Stimulated activated CD8-positive, alpha-beta memory T cell treated with anti-CD3 and anti-CD28 coated beads, Interleukin-7, amount 100 ng/mL, for 24 hours (primary cell): Measurements from ENCODE around the gene DOK3.
"Not testable (repeated sequence)": the region's sequence is repeated elsewhere in the genome, so short reads cannot be mapped to it uniquely, and the experiment has no call there.

ENCODE experiments used
- DNase-seq: peaks from one replicate; pipeline ENCODE4 v3.0.0-alpha.2; 2020; ENCODE audit warnings: low read depth

Gene DOK3

GRCh38 chr5:177496727-177497291 lies 12.8 kb downstream of the DOK3 start:
- DNase-seq: no peak

DNA sequence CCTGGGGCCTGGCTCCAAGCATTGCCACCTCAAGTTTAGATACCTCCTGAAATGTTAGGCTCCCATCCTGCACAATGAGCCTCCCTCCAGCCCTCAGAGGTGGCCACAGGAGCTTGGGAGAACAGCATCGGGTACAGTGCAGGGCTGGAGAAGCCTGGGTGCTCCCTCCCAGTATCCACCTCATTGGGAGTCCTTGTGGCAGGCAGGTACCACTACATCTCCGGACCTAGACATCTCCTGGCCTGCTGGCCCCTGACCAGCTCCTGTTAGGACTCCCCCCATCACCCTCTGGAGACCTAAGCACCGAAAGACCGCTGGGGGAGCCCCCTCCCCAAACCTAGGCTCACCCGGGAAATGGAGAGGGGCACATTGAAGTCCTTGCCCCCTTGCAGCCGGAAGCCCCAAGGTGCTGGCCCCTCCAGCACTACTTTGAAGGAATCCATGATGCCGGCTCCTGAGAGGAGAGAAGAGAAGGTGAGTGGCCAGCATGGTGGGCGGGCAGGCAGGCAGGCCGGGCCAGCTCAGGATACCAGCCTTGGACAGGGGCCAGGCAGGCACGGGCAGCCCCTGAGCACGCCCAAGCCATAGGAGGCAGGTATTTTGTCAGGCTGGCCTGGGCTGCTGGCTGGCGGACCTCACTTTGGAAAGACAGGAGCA lies 13.4 kb downstream of the DOK3 start:
- no peak for DNase-seq

- no peak for DNase-seq
Measured at GRCh38 chr5:177495243-177496060, 14.2 kb downstream of the DOK3 start.

DNA sequence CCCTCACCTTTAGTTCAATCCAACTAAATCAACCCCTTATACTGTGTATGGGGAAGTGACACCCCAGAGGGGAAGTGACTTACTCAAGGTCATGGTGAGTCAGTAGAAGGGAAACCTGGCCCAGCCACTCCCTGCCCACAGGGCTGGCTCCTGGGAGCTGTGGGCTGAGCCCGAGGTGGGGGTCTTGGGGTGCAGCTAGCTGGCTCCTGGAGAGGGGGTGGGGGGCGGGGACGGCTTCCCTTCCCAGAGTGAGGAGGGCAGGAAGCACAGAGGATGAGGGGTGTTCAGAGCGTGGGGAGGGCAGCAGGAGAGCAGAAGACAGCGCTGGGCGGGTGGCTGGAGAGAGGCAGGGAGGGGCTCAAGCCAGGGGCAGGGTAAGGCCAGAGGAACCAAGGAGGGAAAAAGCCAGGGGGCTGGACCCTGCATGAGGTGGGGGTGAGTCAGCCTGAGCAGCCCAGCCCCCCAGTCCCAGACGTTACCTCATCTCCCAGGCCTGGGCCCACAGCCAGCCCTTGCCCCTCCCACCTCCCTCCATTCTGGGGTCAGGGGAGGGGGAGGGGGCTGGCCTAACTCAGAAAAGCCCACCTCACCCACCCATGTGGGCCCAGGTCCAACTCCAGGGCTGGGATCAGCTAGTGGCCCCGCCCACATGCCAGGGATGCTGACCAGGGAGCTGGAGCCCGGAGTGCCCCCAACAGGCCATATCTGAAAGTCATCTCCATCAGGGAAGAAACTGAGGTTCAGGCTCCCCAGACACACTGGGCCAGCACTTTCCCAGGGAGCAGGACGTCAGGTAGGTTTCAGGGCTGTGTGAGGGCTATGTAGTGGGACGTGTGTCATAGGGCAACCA lies 15.1 kb downstream of the DOK3 start:
- no peak for DNase-seq

DNA sequence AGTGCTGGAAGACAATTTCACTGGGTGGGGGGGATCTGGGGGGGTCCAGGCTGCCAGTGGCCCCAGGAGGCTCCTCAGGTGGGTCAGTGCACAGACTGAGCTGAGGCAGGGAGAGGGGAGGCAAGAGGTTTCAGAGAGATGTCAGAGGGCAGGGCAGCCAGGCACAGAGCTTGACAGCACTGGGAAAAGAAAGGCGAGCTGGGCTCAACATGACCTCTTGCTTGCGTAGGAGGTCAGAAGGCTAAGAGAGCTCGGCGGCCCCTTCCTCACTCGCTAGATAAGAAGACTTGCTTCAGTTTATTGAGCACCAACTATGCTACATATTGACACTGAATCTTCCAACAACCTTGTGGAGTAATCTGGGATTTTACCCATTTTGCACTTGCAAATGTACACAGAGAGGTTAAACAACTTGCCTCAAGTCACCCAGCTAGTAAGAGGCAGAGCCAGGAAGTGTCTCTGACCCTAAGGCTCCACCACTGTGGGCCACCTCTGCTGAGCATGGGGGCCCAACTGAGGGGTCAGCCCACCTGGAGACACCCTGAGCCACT lies 15.8 kb downstream of the DOK3 start:
- no peak for DNase-seq

- DNase-seq: no peak
Measured at GRCh38 chr5:177492841-177493240, 16.8 kb downstream of the DOK3 start.

DNA sequence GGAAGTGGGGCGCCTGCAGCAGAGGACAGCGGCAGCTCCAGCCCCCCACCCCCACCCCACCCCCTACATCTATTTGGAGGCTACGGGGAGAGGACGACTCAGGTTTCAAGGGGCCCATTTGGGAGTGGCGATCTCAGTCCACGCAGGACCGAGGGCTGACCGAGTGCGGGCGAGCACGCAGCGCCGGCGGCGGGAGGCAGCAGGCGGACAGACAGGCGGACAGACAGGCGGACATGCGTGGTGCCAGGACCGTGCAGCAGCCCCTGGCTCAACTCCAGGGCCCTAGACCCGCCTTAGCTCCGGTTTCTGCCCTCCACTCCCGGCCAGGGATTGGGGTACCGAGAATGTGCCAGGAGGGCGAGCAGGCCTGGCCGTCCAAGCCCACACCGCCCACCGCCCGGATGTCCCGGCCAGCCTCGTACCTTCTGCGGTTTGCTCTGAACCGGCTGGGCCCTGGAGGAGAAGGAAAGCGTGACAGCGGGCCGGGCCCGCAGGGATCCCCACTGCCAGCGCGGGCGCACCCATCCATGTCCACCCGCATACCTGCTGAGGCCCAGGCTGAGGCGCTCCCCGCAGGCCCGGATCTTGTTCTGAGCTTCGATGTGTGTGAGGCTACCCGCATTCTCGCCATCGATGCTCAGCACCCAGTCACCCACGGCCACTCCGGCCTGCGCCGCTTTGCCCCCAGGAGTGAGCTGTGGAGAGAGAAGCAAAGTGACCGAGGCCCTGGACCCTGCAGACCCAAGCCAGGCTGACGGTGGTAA lies 17.5 kb downstream of the DOK3 start:
- DNase-seq: no peak

GRCh38 chr5:177491429-177491945 lies 18.1 kb downstream of the DOK3 start:
- DNase-seq: no peak

DNA sequence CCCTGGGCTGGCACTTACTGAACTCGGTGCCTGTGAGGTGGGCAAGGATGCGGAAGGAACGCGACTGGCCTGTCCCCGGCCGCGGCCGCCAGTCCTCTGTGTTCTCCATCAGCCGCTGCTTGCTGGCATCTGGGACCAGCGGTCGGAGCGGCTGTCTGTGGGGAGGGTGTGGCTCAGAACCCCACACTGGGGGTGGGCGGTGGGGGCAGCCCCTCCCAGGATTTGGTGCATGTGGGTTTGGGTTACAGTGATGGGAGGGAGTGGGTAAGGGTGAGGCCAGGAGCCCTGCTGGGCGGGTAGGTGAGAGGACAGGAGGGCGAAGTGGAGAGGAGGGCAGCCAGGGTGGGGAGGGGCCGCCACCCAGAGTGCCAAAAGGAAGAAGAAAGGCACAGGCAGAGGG lies 18.6 kb downstream of the DOK3 start:
- DNase-seq: no peak

GRCh38 chr5:177490311-177490991 lies 19.2 kb downstream of the DOK3 start:
- no peak for DNase-seq

DNA sequence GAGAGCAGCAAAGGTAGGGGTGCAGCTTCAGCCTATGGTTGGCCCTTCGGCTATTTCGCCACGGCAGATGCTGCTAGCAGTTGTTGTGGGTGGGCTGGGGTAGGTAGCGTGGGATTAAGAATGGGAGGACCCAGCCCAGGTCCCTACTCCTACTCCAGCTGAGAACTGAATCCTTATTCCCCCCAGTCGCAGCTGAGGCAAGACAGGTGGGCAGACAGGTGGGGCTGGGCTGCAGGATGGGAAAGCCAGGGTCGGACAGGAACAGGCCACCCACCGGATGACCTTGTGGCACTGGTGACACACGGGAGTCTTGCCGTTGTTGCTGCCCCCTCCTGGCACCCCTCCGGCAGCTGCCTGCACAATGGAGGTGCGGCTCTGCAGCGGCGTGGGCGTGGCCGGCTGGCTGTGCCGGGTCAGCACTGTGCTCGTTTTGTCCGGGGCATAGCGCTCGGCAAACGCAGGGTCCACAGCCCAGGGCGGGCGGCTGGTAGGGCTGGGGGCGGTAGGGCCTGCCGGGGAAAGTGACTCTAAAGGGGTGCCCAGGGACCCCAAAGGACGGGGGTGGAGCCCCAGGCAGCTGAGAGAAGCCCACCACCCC lies 20.4 kb downstream of the DOK3 start:
- DNase-seq: no peak

DNA sequence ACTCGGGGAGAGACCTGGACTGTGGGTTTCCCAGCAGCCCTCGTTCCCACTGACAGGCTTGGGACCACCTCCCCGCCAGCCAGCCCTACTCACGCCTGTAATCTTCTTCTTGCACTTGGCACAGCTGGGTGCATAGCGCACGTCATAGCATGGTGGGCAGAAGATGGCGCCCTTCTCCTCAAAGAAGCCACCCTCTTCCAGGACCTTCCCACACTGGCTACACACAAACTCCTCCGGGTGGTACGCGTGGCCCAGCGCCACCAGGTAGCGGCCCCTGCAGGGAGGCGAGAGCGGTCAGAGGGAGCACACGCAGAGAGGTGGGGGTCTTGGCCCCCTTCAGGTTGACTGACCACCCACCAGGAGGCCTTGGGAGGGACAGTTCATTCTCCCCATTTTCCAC lies 21.7 kb downstream of the DOK3 start:
- no peak for DNase-seq

DNA sequence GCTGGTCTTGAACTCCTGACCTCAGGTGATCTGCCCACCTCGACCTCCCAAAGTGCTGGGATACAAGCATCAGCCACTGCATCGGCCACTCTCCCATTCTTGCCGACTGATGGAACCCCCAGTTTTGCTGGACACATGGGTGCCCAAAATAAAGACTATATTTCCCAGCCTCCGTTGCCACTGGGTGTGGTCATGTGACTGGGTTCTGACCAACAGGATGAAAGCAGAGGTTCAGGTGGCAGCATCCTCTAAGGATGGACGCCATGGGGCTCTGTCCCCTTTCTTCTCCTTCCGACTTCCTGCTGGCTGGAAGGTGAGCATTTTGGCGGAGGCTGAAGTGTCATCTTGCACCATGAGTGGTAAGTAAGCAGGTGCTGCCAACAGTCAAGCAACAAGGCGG lies 22.5 kb downstream of the DOK3 start:
- DNase-seq: no peak

- no peak for DNase-seq
Measured at GRCh38 chr5:177486256-177486655, 23.4 kb downstream of the DOK3 start.

- not testable (repeated sequence) for DNase-seq
Measured at GRCh38 chr5:177485753-177486152, 23.9 kb downstream of the DOK3 start.

DNA sequence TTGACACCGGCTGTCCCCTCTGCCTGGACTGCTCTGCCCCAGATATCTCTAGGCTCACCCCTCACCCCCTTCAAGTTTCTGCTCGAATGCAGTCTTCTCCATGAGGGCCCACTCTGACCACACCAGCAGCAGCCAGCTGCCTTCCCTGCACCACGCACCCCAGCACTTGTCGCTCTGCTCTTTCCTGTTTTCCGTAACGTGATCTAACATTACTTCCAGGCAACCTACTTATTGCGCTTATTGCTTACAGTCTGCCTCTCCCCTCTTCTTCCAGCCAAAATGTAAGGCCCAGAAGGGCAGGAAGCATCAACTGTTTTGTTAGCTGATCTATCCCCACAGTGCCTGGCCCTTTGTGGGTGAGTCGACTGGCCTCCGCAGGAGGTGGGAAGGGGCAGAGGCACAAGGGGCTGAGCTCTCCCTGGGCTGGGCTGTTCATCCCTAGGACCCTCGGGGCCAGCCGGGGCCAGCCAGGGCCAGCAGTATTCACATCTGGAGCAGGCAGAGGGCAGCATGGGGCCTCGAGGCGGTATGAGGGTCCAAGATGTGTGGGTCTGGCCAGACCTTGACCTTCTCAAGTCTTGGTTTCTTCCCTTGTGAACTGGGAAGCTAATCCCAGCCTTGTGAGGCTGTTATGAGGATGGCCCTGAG lies 24.6 kb downstream of the DOK3 start:
- DNase-seq: no peak

DNA sequence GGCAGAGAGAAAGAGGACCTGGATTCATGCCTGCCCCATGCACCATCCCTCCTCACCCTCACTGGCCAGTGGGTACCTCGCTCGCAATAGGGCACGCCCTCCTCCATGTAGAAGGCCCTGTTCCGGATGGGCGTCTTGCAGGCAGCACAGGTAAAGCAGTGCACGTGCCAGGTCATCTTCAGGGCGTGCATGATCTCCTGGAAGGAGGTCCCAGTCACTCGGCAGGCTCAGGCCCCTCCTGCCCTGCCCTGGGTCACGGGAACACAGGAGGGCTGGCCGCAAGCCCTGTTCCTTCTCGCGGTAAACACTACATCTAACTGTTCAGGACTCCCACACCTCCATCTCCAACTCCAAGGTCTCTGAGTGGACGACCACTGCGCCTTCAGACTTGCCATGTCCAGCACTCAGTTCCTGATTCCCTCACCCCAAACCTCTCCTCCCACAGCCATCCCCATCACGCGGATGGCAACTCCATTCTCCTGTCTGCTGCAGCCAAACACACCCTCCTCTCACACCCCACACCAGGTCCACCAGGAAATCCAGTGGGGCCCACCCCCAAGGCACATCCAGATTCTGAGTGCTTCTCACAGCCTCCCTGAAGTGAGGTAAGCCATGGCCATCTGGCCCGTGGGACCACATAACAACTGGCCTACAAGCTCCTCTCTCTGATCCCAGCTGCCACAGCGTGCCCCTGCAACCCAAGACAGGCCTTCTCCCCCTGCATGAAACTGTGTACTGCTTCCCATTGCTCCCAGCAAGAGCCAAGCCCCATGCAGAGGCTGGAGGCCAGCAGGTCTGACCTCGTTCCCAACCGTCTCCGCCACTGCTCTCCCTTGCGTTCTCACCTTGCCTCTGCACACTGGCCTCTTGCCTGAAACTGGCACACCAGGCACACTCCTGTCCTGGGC lies 25.4 kb downstream of the DOK3 start:
- DNase-seq: no peak

GRCh38 chr5:177483042-177483441 lies 26.6 kb downstream of the DOK3 start:
- DNase-seq: no peak
